GM12864 (cell line): ENCODE measurements around the gene ATP13A4.

Source experiments
- DNase-seq: peaks from one replicate; pipeline ENCODE4 v3.0.0-alpha.2; 2011; ENCODE audit warnings: low read depth
- H3K4me3 ChIP-seq: 2 replicates; pipeline ENCODE4 v1.5.1; 2011; ENCODE audit warnings: mild to moderate bottlenecking, low read depth, low read length, control low read depth
- TF ChIP-seq, protein P1 (sequence below): IDR thresholded peaks from 2 replicates; pipeline ENCODE4 v1.5.1; 2011; ENCODE audit warnings: low read depth, mild to moderate bottlenecking, moderate library complexity, low read length, control low read depth, inconsistent platforms; ENCODE audit errors: missing control alignments

ATP13A4 gene

DNA sequence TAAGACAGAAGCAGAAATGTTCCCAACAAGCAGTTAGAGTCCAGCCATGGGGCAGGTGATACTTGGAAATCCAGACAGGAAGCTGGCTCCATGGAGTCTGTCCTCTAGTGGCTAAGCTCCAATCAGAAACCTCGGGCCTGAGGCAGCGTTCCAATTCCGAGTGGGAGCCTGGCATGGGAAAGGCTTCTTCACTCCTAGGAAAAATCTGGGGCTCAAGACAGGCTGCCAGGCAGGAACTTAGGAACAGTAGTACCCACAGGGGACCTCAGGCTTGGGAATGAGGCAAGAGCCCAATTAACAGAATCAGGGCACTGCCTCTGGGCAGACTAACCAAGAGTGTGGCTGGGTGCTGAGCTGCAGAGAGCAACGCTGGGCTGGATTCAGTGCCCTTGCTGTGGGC is 6.2 kb upstream of the ATP13A4 start:
- no peak for DNase-seq
- TF ChIP-seq, protein P1, sequence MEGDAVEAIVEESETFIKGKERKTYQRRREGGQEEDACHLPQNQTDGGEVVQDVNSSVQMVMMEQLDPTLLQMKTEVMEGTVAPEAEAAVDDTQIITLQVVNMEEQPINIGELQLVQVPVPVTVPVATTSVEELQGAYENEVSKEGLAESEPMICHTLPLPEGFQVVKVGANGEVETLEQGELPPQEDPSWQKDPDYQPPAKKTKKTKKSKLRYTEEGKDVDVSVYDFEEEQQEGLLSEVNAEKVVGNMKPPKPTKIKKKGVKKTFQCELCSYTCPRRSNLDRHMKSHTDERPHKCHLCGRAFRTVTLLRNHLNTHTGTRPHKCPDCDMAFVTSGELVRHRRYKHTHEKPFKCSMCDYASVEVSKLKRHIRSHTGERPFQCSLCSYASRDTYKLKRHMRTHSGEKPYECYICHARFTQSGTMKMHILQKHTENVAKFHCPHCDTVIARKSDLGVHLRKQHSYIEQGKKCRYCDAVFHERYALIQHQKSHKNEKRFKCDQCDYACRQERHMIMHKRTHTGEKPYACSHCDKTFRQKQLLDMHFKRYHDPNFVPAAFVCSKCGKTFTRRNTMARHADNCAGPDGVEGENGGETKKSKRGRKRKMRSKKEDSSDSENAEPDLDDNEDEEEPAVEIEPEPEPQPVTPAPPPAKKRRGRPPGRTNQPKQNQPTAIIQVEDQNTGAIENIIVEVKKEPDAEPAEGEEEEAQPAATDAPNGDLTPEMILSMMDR = no peak

DNA sequence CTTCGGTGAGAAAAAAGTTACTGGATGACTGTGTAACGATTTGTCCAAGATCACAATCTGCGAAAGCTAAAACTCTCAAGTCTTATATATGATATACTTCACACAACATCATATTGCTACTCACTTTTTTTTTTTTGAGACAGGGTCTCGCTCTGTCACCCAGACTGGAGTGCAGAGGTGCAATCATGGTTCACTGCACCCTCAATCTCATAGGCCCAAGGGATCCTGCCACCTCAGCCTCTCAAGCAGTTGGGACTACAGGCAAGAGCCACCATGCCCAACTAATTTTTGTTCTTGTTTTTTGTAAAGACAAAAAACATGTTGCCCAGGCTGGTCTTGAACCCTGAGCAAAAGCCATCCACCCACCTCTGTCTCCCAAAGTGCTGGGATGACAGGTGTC is 5.4 kb upstream of the ATP13A4 start:
- H3K4me3 ChIP-seq = no peak overlapping the region
- TF ChIP-seq, protein P1 = no peak
- DNase-seq = no peak

More for the DNA sequence above, 6.2 kb upstream of the ATP13A4 start:
- H3K4me3 ChIP-seq = no peak overlapping the region

DNA sequence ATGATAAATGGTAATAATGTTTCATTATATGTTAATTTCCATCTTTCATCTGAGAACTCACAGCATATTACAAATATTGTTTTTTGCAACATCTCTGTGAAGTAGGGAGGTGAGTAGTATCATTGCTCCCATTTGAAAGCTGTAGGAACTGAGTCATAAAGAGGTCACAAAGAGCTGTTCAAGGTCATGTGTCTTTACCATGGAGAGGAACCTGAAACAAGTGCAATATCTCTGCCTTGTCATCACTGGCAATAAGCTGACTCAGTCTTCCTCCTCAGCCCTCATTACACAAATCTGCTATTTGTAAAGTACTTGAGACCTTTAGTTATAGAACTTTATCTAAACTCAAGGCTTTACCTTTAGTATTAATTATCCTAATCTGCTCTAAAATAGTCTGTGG is 4.4 kb upstream of the ATP13A4 start:
- no peak for DNase-seq
- TF ChIP-seq, protein P1 = no peak
- no peak overlapping the region for H3K4me3 ChIP-seq

DNA sequence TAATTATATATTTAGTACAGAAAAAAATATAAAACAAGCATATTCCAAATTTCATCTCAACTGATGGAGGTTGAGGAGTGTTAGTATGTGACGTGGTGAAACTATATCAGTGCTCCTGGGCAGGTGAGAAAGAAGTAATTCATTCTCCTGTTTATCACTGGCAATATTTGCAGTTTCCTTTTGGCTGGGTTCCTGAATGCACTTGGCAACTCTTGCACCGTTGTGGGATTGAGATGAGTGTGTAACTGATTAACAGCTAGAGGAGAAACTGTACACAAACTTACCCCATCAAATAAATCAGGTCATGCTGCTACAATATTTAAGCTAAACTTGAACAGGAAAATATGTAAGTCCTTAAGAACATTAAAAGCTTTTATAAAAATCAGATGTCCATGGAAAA is 2.1 kb upstream of the ATP13A4 start:
- H3K4me3 ChIP-seq = no peak overlapping the region
- no peak for DNase-seq
- TF ChIP-seq, protein P1 = no peak

DNA sequence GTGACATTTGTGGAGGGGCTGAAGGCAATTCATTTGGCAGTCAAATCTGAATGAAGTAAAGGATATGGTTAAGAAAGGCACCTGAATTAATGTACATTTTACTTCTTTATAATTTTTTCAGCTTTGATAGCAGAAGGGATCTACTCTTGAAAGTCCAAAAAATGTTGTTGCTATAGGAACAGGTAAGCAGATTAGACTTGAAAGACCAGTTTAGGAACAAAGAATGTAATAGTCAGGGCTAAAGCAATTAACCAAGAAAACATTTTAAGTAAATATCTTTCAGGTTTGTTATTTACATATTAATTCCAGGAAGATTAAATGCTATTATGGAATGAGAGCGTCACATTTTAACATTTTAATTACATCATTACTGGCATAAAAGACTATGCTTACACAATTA is 1.1 kb downstream of the ATP13A4 start:
- DNase-seq = no peak
- TF ChIP-seq, protein P1 = no peak

DNA sequence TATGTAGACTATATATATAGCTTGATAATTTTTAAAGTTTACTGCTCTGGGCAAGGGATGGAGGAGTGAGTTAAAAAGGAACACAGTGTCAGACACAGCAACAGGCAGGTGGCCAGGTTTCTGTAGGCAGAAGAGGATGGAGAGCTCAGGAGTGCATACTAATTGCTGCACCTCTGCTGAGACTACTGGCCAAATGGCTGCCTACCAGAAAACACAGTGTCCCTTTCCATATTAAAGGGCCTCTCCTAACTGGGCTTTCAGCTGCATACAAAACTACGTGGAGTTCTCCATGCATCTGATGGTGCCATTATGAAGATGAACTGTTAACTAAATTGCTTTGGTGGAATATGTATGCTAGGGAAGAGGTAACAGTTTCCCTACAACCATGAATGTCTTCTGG is 1.8 kb downstream of the ATP13A4 start:
- TF ChIP-seq, protein P1 = no peak
- no peak for DNase-seq
- no peak overlapping the region for H3K4me3 ChIP-seq

More for the DNA sequence above, 1.1 kb downstream of the ATP13A4 start:
- H3K4me3 ChIP-seq = no peak overlapping the region

DNA sequence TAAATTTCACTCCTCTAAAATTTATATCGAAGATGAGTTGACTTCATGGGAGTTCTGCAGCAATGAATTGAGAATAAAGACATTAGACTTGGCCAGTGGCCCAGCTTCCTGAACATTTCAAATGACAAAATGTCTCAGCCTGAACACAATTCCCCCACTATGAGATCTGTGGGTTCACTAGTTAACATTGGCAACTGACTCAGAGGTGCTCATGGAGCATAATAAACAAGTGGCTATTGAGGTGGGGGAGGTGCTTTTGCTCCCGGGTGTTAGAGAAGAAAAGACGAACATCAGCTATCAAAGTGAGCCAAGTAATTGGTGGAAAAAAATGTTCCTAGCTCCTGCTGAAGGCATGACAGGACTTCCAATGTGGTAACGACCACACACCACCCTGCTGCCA is 6.3 kb downstream of the ATP13A4 start:
- TF ChIP-seq, protein P1 = no peak
- DNase-seq = no peak
- no peak overlapping the region for H3K4me3 ChIP-seq
